ENCODE measurements around the gene RHBDL1.

- TF ChIP-seq CTCF (IDR thresholded peaks at IDR 0.05) (no peak), POLR2AphosphoS5 (IDR thresholded peaks at IDR 0.05) (no peak)
Measured at GRCh38 chr16:668519-669171, 6.8 kb upstream of the RHBDL1 start.
